Activated CD8-positive, alpha-beta memory T cell treated with anti-CD3 and anti-CD28 coated beads for 36 hours (primary cell): ENCODE measurements around the gene CTDNEP1. TPM values are rescaled to one million over a fixed set of nuclear protein-coding genes. Genes with fewer than 3 reads are reported as not detected.

Experiments
- CTCF ChIA-PET: fragments of 350-600 bp; sonication (Branson Sonifier 250); formaldehyde crosslinking; loops from one replicate; lab custom pipeline; 2021; ENCODE audit warnings: antibody characterized with exemption; lab: Charles Lee
- POLR2A ChIA-PET: fragments of 350-600 bp; sonication (Branson Sonifier 250); formaldehyde crosslinking; loops from one replicate; lab custom pipeline; 2021; ENCODE audit warnings: antibody characterized with exemption; lab: Charles Lee
- total RNA-seq, 2 experiments: library from RNA; stranded (reverse); gene quantifications; one replicate each; pipeline ENCODE4 v1.2.3, GENCODE V29; 2021

Gene CTDNEP1
- total RNA-seq, 2 experiments from 2014 or later = 202 to 207 TPM

DNA sequence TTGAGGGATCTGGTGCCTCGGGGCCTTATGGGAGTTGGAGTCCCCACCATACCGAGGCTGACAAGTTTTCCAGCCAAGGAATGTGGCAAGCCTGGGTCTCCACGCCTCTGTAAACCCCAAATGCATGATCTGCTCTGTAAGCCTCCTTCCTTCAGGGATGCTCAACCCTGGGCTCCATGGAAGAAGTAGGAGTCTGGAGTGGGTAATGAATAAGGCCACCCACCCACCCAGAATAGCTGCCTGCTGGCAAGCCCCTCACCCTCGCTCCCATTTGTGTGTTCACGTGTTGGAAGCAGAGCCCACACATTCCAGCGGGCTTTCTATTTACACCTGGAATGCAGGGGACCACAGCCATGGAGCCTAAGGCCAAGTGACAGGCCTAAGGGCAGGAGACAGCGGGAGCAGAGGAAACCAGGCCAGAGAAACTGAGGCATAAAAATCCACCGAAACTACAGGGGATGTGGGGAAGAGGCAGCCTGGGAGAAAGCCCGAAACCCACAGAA, 36.3 kb downstream of the CTDNEP1 start:
- ChIA-PET POLR2A (interaction anchor here (1.0 kb wide), 1 partner anchor 23 kb away, joined by 3 read pairs; no protein-coding TSS in a partner anchor), CTCF (no interaction called here)

- ChIA-PET POLR2A (interaction anchor here (0.5 to 1.0 kb wide), 2 partner anchors 23 to 975 kb away, joined by 3 read pairs; no protein-coding TSS in a partner anchor), CTCF (interaction anchor here (0.6 to 1.1 kb wide), 4 partner anchors 9 to 169 kb away, joined by 3 to 4 read pairs (median 3); no protein-coding TSS in a partner anchor)
Observed at GRCh38 chr17:7214300-7215135, 37.0 kb downstream of the CTDNEP1 start.

DNA sequence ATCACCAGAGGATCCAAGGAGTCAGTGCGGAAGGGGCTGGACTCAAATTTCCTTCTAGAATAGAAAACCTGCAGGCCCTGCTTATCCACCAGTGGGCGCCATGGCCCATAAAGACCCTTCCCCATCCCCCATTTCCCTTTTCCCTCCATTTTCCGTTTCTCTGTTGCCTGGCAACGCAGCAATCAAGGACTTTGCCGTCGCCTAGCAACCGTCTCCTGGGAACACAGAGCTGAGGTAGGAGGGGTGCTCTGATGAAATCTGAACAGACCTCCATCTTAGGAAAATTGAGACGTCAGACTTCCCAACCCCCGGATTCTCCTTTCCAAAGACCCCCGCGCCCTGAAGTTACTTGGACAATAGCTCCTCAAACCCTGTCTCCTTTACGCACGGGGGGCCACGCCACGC, 37.6 kb downstream of the CTDNEP1 start:
- ChIA-PET CTCF (interaction anchor here (0.6 to 1.1 kb wide), 4 partner anchors 8 to 168 kb away, joined by 3 to 4 read pairs (median 3); no protein-coding TSS in a partner anchor), POLR2A (interaction anchor here (1.0 kb wide), 1 partner anchor 24 kb away, joined by 3 read pairs; no protein-coding TSS in a partner anchor)

DNA sequence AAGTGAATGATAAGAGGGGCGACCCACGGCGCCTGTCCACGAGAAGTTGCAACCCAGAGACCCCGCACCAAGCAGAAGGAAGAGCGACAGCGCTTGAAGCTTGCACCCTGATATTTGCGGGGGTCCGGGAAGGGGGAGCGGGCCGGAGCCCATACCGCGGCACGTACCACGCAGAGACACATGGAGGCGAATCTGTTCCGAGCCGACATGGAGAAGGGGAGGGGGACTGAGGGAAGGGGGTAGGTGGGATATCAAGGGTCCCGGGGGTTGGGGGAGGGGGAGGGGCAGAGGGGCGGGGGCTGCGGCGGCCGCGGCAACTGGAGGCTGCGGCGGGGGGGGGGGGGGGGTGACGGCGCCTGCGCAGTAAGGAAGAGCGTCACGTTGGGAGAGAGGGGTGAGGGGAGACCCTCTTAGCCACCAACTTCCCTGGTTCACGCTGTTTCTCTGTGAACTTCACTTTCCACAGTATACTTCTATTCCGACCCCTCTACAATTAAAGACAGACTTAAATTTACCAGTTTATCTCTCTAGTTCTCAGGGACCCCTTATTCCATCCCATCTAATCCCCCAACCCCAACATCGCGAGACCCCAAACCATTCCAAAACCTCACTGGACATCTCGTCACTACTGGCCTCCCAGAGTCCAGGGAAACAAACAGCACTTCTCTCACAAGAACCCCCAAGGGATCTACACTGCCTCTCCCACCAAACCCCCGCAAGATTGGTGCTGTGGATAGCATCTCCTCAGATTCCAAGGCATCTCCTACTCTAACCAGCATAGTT, 39.9 kb downstream of the CTDNEP1 start:
- POLR2A ChIA-PET = no interaction called here
- CTCF ChIA-PET = no interaction called here

GRCh38 chr17:7208754-7209460, 42.6 kb downstream of the CTDNEP1 start:
- ChIA-PET CTCF (no interaction called here), POLR2A (no interaction called here)

GRCh38 chr17:7208027-7208571, 43.4 kb downstream of the CTDNEP1 start:
- CTCF ChIA-PET = no interaction called here
- POLR2A ChIA-PET = no interaction called here

DNA sequence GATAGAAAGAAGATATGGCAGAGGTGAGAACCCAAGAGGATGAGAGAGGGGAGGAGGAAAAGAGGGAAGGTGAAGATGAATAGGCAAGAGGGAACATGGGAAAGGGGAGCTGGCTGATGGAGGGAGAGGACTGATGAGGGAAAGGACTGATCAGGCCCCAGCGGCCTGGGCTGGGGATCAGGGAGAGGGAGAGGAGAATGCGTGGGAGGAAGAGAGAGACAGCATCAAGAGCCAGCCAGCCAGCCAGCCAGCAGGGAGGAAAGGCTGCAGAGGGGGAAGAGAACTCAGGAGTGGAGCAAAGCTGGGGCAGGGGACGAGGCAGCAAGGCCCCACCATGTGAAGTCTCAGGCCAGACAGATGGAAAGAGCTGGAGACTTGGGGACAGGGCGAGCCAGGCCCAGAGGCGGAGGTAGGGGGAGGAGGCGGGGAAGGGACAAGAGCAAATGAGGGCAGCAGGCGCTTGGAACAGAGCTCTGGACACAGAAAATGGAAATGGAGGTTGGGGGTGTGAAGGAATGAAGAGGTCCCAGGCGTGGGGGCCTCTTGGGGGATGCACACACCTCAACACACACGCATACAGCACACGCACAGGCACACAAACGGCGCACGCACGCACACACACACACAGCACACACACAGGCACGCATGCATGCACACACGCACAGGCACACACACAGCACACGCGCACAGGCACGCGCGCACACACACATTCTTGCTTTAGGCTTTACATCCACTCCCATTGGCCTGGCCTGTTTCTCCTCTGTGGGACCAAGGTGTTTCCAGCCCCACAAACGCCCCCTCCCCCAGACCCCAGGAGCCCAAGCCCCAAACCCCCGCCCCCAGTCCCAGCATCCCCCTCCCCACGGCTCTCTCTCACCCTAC, 44.2 kb downstream of the CTDNEP1 start:
- ChIA-PET CTCF (no interaction called here), POLR2A (no interaction called here)

DNA sequence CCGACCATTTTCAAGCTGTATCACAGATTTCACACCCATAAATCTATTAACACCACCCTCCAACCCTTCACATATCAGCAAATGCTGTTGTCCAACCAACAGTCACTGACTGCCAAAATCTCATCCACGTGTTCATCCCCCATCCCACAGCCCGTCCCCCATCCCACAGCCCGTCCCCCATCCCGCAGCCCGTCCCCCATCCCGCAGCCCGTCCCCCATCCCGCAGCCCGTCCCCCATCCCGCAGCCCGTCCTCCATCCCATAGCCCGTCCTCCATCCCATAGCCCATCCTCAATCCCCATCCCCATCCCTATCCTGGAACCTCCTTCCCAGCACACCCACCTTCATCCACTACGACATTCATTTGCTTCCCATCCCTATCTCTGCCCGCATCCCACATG, 46.0 kb downstream of the CTDNEP1 start:
- ChIA-PET POLR2A (no interaction called here), CTCF (interaction anchor here (1.5 kb wide), 1 partner anchor 9 kb away, joined by 3 read pairs; no protein-coding TSS in a partner anchor)

GRCh38 chr17:7204828-7205461, 46.6 kb downstream of the CTDNEP1 start:
- ChIA-PET POLR2A (no interaction called here), CTCF (interaction anchor here (0.6 to 1.5 kb wide), 2 partner anchors 9 to 79 kb away, joined by 3 read pairs; no protein-coding TSS in a partner anchor)

DNA sequence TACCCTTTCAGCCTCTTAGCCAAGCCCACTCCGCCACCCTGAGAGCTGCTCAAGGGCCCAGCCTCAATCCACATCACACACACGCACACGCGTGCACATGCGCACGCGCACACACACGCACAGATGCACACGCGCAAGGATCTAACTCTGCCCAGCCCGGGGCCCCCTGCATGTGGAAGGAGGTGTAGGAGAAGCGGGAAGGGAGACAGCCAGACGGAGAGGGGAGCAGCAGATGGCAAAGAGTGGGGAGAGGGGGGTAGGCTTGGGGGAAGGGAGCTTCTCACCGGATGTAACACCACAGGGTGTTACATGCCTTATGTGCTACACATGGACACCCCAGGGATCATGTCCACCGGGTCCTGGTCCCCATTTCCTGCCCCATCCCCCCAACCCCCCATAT, 47.2 kb downstream of the CTDNEP1 start:
- POLR2A ChIA-PET = interaction anchor here (0.6 kb wide), 1 partner anchor 34 kb away, joined by 3 read pairs; no protein-coding TSS in a partner anchor
- CTCF ChIA-PET = interaction anchor here (0.6 kb wide), 1 partner anchor 78 kb away, joined by 3 read pairs; no protein-coding TSS in a partner anchor

DNA sequence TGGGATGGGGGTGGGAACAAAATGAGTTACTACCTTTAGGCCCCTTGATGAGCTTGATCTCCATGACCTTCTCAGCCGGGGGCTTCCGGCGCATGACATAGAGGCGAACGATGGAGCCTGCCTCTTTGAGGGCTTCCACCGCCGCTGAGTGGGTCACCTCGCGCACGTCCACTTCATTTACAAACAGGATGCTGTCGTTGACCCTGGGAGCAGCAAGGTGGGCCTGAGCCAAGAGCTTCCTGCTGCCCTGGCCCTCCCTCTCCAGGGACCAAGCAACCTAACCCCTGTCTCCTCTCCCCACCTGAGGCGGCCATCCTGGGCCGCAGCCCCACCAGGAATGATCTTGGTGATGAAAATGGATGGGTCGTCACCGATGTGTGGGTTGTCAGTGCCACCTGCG, 48.1 kb downstream of the CTDNEP1 start:
- ChIA-PET POLR2A (no interaction called here), CTCF (interaction anchor here (1.1 kb wide), 1 partner anchor 10 kb away, joined by 4 read pairs; no protein-coding TSS in a partner anchor)

DNA sequence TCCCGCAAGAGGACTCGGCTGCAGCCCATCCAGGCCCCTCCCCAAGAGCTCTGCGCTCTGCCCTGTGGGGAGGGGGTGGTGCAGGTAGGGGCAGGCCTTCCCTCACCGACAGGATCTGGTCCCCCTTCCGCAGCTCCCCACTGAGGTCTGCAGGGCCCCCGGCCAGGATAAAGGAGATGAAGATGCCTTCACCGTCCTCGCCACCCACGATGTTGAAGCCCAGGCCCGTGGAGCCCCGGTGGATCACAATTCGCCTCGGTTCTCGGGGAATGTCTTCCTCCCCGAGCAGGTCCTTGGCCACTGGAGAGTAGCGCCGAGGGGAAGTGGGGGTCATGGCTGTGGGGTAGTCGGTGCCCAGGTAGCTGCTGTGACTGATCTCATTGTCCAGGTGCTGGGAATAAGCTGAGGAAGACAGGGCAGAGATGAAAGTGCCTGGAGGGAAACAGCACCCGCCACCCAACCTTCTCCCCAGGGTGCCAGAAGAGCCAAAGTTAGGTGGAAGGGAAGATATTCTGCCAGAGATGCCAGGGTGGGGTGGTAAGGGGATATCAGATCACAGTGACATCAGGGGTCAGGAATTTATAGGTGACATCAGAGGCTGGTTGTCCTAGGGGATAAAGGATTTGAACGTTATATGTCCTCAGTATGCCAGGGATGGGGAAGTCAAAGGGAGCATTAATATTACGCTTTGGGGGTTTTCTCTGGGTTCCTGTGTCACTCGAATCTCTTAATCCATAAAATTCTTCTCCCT, 54.7 kb downstream of the CTDNEP1 start:
- CTCF ChIA-PET = no interaction called here
- POLR2A ChIA-PET = no interaction called here

DNA sequence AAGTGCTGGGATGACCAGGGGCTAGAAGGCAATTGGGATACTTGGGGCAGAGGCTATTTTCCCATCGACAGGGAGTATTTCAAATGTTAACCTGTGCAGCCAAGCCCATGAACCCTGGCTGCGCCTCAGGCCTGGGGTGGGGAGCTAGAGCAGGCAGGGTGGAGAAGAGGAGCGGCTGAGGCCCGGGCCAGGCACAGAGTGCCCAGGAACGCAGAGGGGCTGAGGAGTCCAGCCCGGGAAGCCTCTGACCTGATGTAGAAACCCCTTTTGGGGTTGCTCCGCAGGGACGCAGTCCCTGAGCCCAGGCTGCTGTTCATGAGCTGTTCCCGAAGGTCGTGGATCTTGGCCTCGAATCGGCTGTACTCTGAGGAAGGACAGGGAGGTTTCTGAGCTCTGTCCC, 55.6 kb downstream of the CTDNEP1 start:
- POLR2A ChIA-PET = interaction anchor here (0.5 kb wide), 1 partner anchor 18 kb away, joined by 3 read pairs; no protein-coding TSS in a partner anchor
- CTCF ChIA-PET = no interaction called here
